Adipose tissue (tissue), 3 donors: Measurements from ENCODE around the gene SDCBP2. TPM values are rescaled to one million over a fixed set of nuclear protein-coding genes. Genes with fewer than 3 reads are reported as not detected.
A peak's percentile ranks its signal among the peaks of the same experiment; 100 is the strongest.

Source experiments
- H3K27ac ChIP-seq: one replicate; pipeline ENCODE4 v1.5.1; 2013; ENCODE audit warnings: low read depth, low read length
- WGBS, 3 donors: extraction: QIAGEN DNeasy Blood & Tissue Kit; methylation state at CpG; one replicate each; pipeline ENCODE4 v1.1.7; 2013; 5-methylcytosine and 5-hydroxymethylcytosine counted together
- polyA plus RNA-seq, 3 donors: library from polyadenylated mRNA; stranded (reverse); fragments of 200-250 nt; gene quantifications; one replicate each; pipeline ENCODE4 v1.2.3, GENCODE V29; 2013
- donor health status: healthy with polysubstance abuse.
- donor health status: Bipolar disorder and iron deficiency.
- donor health status: healthy.

SDCBP2 gene
- polyA plus RNA-seq, 3 donors, result 5.6 to 29.8 (median 15.4) TPM

- WGBS, 3 donors, result 60 to 83% (median 63%) methylated on average over 3 of the region's 3 CpGs
- H3K27ac ChIP-seq, result no peak overlapping the region
These were observed 5.8 kb upstream of the SDCBP2 start for GRCh38 chr20:1334761-1335160.

GRCh38 chr20:1334370-1334731 lies 5.4 kb upstream of the SDCBP2 start:
- no peak overlapping the region for H3K27ac ChIP-seq
- WGBS, 3 donors, result 75 to 98% (median 85%) methylated on average over 4 of the region's 4 CpGs

- 90 to 94% (median 94%) methylated on average over 11 of the region's 11 CpGs for WGBS, 3 donors
- H3K27ac ChIP-seq, result no peak overlapping the region
These were observed 4.8 kb upstream of the SDCBP2 start for GRCh38 chr20:1333462-1334369.

- 80 to 89% (median 86%) methylated on average over 2 of the region's 2 CpGs for WGBS, 3 donors
- no peak overlapping the region for H3K27ac ChIP-seq
These were observed 3.9 kb upstream of the SDCBP2 start for GRCh38 chr20:1332749-1333300.

GRCh38 chr20:1331801-1332453 lies 3.0 kb upstream of the SDCBP2 start:
- no peak overlapping the region for H3K27ac ChIP-seq
- WGBS, 3 donors, result 95 to 96% (median 95%) methylated on average over 6 of the region's 6 CpGs

- no peak overlapping the region for H3K27ac ChIP-seq
- 95 to 98% (median 96%) methylated on average over 2 of the region's 2 CpGs for WGBS, 3 donors
These were observed 2.2 kb upstream of the SDCBP2 start for GRCh38 chr20:1331101-1331500.

- no peak overlapping the region for H3K27ac ChIP-seq
- 33 to 67% (median 53%) methylated on average over 6 of the region's 6 CpGs for WGBS, 3 donors
These were observed 1.3 kb upstream of the SDCBP2 start for GRCh38 chr20:1330075-1330830.

GRCh38 chr20:1327827-1328679 lies 886 bp downstream of the SDCBP2 start:
- WGBS, 3 donors, result 80 to 88% (median 86%) methylated on average over 7 of the region's 7 CpGs
- H3K27ac ChIP-seq, result peak overlapping the region; percentile 65

GRCh38 chr20:1327241-1327653 lies 1.7 kb downstream of the SDCBP2 start:
- 48 to 76% (median 48%) methylated on average over 8 of the region's 8 CpGs for WGBS, 3 donors
- H3K27ac ChIP-seq, result peak overlapping the region; percentile 97

- H3K27ac ChIP-seq, result peak overlapping the region; percentile 97
- 25 to 36% (median 27%) methylated on average over 10 of the region's 10 CpGs for WGBS, 3 donors
These were observed 2.7 kb downstream of the SDCBP2 start for GRCh38 chr20:1326031-1326930.

GRCh38 chr20:1325173-1326030 lies 3.5 kb downstream of the SDCBP2 start:
- 0% methylated on average over 56 of the region's 56 CpGs for WGBS, 3 donors
- peak overlapping the region; percentile 97 for H3K27ac ChIP-seq

- H3K27ac ChIP-seq, result peak overlapping the region; percentile 4
- 15 to 37% (median 21%) methylated on average over 15 of the region's 15 CpGs for WGBS, 3 donors
These were observed 4.3 kb downstream of the SDCBP2 start for GRCh38 chr20:1324598-1325172.

- H3K27ac ChIP-seq, result no peak overlapping the region
- WGBS, 3 donors, result 70 to 79% (median 74%) methylated on average over 12 of the region's 12 CpGs
These were observed 4.9 kb downstream of the SDCBP2 start for GRCh38 chr20:1323830-1324597.

- H3K27ac ChIP-seq, result no peak overlapping the region
- WGBS, 3 donors, result 53 to 82% (median 63%) methylated on average over 6 of the region's 6 CpGs
These were observed 5.7 kb downstream of the SDCBP2 start for GRCh38 chr20:1323256-1323655.
